Measurements from ENCODE around the gene TBC1D8. TPM values are rescaled to one million over a fixed set of nuclear protein-coding genes. Genes with fewer than 3 reads are reported as not detected.

The TBC1D8 gene
- total and polyA plus RNA-seq, 2 of the 8 experiments (the other 6 are each of a cell fraction or from before 2014, with no cell fraction given), result 20.8 to 21.8 TPM

- TF ChIP-seq JUN (IDR thresholded peaks at IDR 0.05; ENCODE audit: low read depth, low read length), result no peak
- TF ChIP-seq USF2 (IDR thresholded peaks at IDR 0.05; ENCODE audit: low read length), result no peak
- TF ChIP-seq EZH2 (IDR thresholded peaks at IDR 0.05; ENCODE audit: low read depth, low read length, severe bottlenecking), result no peak
- TF ChIP-seq MAFK (IDR thresholded peaks at IDR 0.05; ENCODE audit: low read depth, low read length), result no peak
- TF ChIP-seq SAP30 (IDR thresholded peaks at IDR 0.05; ENCODE audit: insufficient read depth, insufficient replicate concordance, low read length), result no peak
Measured at GRCh38 chr2:100977511-100977910, 173.7 kb downstream of the TBC1D8 start (continued).
